Measurements from ENCODE around the gene ERVK3-1.

DNA sequence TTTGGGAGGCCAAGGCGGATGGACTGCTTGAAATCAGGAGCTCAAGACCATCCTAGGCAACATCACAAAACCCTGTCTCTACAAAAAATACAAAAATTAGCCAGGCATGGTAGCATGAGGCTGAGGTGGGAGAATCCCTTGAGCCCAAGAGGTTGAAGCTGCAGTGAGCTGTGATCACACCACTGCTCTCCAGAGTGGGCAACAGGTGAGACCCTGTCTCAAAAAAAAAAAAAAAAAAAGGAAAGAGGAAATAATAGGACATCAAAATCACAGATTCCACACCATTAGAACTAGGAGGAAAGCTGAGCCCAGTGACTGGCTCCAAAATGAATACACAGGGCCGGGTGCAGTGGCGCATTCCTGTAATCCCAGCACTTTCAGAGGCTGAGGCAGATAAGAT, 29.6 kb upstream of the ERVK3-1 start:
- TF ChIP-seq TARDBP (IDR thresholded peaks at IDR 0.05) (no peak), ELF4 (IDR thresholded peaks at IDR 0.05) (no peak), NFRKB (IDR thresholded peaks at IDR 0.05) (no peak), FOXM1 (IDR thresholded peaks at IDR 0.05; ENCODE audit: borderline replicate concordance) (no peak), SUZ12 (IDR thresholded peaks at IDR 0.05) (no peak), LEF1 (IDR thresholded peaks at IDR 0.05; ENCODE audit: borderline replicate concordance) (no peak)

Measured in HEK293T (cell line).